Measurements from ENCODE around the gene KCNK6.

DNA sequence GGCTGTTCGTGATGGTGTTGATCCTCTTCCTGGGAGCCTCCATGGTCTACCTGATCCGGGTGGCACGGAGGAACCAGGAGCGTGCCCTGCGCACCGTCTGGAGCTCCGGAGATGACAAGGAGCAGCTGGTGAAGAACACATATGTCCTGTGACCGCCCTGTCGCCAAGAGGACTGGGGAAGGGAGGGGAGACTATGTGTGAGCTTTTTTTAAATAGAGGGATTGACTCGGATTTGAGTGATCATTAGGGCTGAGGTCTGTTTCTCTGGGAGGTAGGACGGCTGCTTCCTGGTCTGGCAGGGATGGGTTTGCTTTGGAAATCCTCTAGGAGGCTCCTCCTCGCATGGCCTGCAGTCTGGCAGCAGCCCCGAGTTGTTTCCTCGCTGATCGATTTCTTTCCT is 27.8 kb upstream of the KCNK6 start:
- TF ChIP-seq POLR2A (IDR thresholded peaks at IDR 0.05) (no peak), POLR2AphosphoS5 (IDR thresholded peaks at IDR 0.05) (no peak), EP300 (IDR thresholded peaks at IDR 0.05; ENCODE audit: low read depth) (no peak)
- TF ChIP-seq, protein P1, sequence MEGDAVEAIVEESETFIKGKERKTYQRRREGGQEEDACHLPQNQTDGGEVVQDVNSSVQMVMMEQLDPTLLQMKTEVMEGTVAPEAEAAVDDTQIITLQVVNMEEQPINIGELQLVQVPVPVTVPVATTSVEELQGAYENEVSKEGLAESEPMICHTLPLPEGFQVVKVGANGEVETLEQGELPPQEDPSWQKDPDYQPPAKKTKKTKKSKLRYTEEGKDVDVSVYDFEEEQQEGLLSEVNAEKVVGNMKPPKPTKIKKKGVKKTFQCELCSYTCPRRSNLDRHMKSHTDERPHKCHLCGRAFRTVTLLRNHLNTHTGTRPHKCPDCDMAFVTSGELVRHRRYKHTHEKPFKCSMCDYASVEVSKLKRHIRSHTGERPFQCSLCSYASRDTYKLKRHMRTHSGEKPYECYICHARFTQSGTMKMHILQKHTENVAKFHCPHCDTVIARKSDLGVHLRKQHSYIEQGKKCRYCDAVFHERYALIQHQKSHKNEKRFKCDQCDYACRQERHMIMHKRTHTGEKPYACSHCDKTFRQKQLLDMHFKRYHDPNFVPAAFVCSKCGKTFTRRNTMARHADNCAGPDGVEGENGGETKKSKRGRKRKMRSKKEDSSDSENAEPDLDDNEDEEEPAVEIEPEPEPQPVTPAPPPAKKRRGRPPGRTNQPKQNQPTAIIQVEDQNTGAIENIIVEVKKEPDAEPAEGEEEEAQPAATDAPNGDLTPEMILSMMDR (IDR thresholded peaks at IDR 0.05) = no peak
